ENCODE results near the gene VEGFB.

GRCh38 chr11:64192434-64192833, 42.0 kb upstream of the VEGFB start:
- TF ChIP-seq POLR2AphosphoS5 (IDR thresholded peaks at IDR 0.05; ENCODE audit: low read depth, low read length): no peak
- no peak for TF ChIP-seq SIN3A (IDR thresholded peaks at IDR 0.05; ENCODE audit: borderline replicate concordance, insufficient read depth, low read length)

Measured in PFSK-1 (cell line).